Trophoblast cell (in vitro differentiated cells and primary cell): Measurements from ENCODE around the gene DNAH17.

Source experiments
- DNase-seq, 2 donors: peaks; one replicate each; pipeline ENCODE4 v3.0.0-alpha.2; 2016
- H2AFZ ChIP-seq: 2 replicates; pipeline ENCODE4 v1.6.1; 2013; ENCODE audit warnings: low read length, moderate library complexity, mild to moderate bottlenecking; ENCODE audit not compliant: insufficient read depth, poor library complexity
- H2AK5ac ChIP-seq: 2 replicates; pipeline ENCODE4 v1.6.1; 2013; ENCODE audit warnings: mild to moderate bottlenecking, low read length
- H2BK120ac ChIP-seq: 2 replicates; pipeline ENCODE4 v1.6.1; 2013; ENCODE audit warnings: low read length, mild to moderate bottlenecking, moderate library complexity; ENCODE audit not compliant: insufficient read depth, poor library complexity
- H2BK12ac ChIP-seq: 2 replicates; pipeline ENCODE4 v1.6.1; 2013; ENCODE audit warnings: mild to moderate bottlenecking, low read length, moderate library complexity
- H2BK5ac ChIP-seq: 2 replicates; pipeline ENCODE4 v1.6.1; 2013; ENCODE audit warnings: low read length, low read depth, moderate library complexity, mild to moderate bottlenecking; ENCODE audit not compliant: poor library complexity
- H3K14ac ChIP-seq: 2 replicates; pipeline ENCODE4 v1.6.1; 2013; ENCODE audit warnings: mild to moderate bottlenecking, low read length
- H3K18ac ChIP-seq: 2 replicates; pipeline ENCODE4 v1.6.1; 2013; ENCODE audit warnings: mild to moderate bottlenecking, low read length
- H3K23ac ChIP-seq: 2 replicates; pipeline ENCODE4 v1.6.1; 2013; ENCODE audit warnings: low read length
- H3K27ac ChIP-seq: 2 replicates; pipeline ENCODE4 v1.5.1; 2013; ENCODE audit warnings: low read depth, mild to moderate bottlenecking, inconsistent platforms, low read length, moderate library complexity
- H3K27me3 ChIP-seq: 2 replicates; pipeline ENCODE4 v1.6.1; 2013; ENCODE audit warnings: inconsistent platforms, mild to moderate bottlenecking, low read length, moderate library complexity; ENCODE audit not compliant: insufficient read depth
- H3K36me3 ChIP-seq, 2 experiments: 1 replicate in 1 of 2; 2 replicates in 1 of 2; pipeline ENCODE4 v1.6.1; 2013; ENCODE audit warnings: low read length in 2 of 2, mild to moderate bottlenecking in 2 of 2, moderate library complexity in 1 of 2; ENCODE audit not compliant: insufficient read depth in 2 of 2, control insufficient read depth in 1 of 2
- H3K4ac ChIP-seq: 2 replicates; pipeline ENCODE4 v1.6.1; 2013; ENCODE audit warnings: low read depth, mild to moderate bottlenecking, low read length, moderate library complexity
- H3K4me1 ChIP-seq, 2 experiments: 1 replicate in 1 of 2; 2 replicates in 1 of 2; pipeline ENCODE4 v1.6.1; 2013; ENCODE audit warnings: low read length in 2 of 2, mild to moderate bottlenecking in 2 of 2, moderate library complexity in 1 of 2; ENCODE audit not compliant: insufficient read depth in 2 of 2, control insufficient read depth in 1 of 2
- H3K4me2 ChIP-seq: 2 replicates; pipeline ENCODE4 v1.6.1; 2013; ENCODE audit warnings: inconsistent platforms, mild to moderate bottlenecking, low read length, moderate library complexity
- H3K4me3 ChIP-seq: 2 replicates; pipeline ENCODE4 v1.5.1; 2013; ENCODE audit warnings: mild to moderate bottlenecking, low read depth, low read length, inconsistent platforms
- H3K79me1 ChIP-seq: one replicate; pipeline ENCODE4 v1.6.1; 2013; ENCODE audit warnings: low read length
- H3K79me2 ChIP-seq: 2 replicates; pipeline ENCODE4 v1.6.1; 2013; ENCODE audit warnings: low read length, mild to moderate bottlenecking; ENCODE audit not compliant: control insufficient read depth, insufficient read depth, poor library complexity
- H3K9ac ChIP-seq: 2 replicates; pipeline ENCODE4 v1.6.1; 2013; ENCODE audit warnings: mild to moderate bottlenecking, low read length
- H3K9me3 ChIP-seq: 2 replicates; pipeline ENCODE4 v1.6.1; 2013; ENCODE audit warnings: low read depth, mild to moderate bottlenecking, control low read depth, inconsistent platforms, low read length; ENCODE audit not compliant: insufficient read depth
- H4K12ac ChIP-seq: 2 replicates; pipeline ENCODE4 v1.6.1; 2013; ENCODE audit warnings: low read depth, mild to moderate bottlenecking, low read length, moderate library complexity
- H4K8ac ChIP-seq: 2 replicates; pipeline ENCODE4 v1.6.1; 2013; ENCODE audit warnings: low read depth, mild to moderate bottlenecking, low read length, moderate library complexity
- H4K91ac ChIP-seq: one replicate; pipeline ENCODE4 v1.6.1; 2013; ENCODE audit warnings: low read depth, mild to moderate bottlenecking, low read length, moderate library complexity
- WGBS: extraction: QIAGEN DNeasy Blood & Tissue Kit; methylation state at CpG from one replicate; pipeline ENCODE4 v1.1.7; 2013; ENCODE audit warnings: missing lambda C conversion rate; ENCODE audit not compliant: insufficient read length, insufficient coverage; ENCODE audit errors: extremely low coverage; 5-methylcytosine and 5-hydroxymethylcytosine counted together

DNAH17 gene

DNA sequence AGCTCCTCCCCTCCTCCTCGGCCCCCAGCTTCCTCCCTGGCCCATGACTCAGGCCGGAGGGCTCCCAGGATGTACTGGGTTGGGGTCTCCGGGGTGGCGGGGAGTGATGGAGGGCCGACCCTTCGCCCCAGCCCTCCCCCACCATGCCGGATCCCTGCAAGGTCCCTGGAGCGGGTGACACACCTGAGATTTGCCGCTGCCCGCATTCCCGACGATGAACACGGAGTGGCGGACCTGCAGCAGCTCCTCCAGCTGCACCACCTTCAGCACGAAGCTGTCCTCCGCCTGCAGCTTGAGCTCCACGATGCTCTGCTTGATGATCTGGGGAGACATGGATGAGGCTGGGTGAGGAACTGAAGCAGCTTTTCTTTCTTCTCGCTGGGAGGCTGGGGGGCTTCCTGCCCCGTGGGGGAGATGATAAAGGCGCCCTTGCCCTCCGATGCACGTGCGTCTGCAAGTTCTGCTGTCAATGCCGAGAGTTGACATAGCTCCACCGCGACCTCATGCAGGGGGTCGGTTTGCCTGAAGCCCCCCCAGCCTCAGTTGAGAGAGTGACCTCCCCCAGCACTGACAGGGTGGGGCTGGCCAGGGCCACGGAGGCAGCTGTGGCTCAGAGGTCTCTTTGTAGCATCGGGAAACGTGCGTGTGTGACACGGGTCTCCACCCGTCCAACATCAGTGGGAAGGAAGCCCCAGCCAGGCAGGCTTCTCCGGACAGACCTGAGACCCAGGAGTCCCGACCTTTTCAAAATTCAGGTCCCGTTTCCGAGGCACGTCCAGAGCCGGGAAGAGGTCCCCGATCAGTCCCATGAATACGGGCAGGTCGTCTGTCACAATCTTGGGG, 83.1 kb downstream of the DNAH17 start:
- no peak overlapping the region for H3K14ac ChIP-seq
- no peak overlapping the region for H2BK12ac ChIP-seq
- H3K79me1 ChIP-seq = no peaks in the 10 kb centered on the region
- H3K18ac ChIP-seq = no peak overlapping the region
- no peaks in the 10 kb centered on the region for H3K9me3 ChIP-seq
- no peak overlapping the region for H3K9ac ChIP-seq
- H2AFZ ChIP-seq = no peak overlapping the region
- WGBS = no CpG with 5 or more reads among the region's 42 CpGs
- H3K79me2 ChIP-seq = no peaks in the 10 kb centered on the region
- H4K91ac ChIP-seq = no peak overlapping the region
- no peak overlapping the region for H2AK5ac ChIP-seq
- DNase-seq = peak in 1 of 2 donors; percentile 45
- H3K36me3 ChIP-seq = no peaks in the 10 kb centered on the region
- no peak overlapping the region for H2BK120ac ChIP-seq
- no peak overlapping the region for H3K4me2 ChIP-seq
- no peak overlapping the region for H3K4ac ChIP-seq
- H2BK5ac ChIP-seq = no peak overlapping the region
- no peak overlapping the region for H3K27ac ChIP-seq
- H3K27me3 ChIP-seq = no peaks in the 10 kb centered on the region
- H3K23ac ChIP-seq = no peak overlapping the region
- H3K4me1 ChIP-seq = no peaks in the 10 kb centered on the region
- H4K8ac ChIP-seq = no peak overlapping the region
- H4K12ac ChIP-seq = no peak overlapping the region
- H3K4me3 ChIP-seq = no peak overlapping the region

DNA sequence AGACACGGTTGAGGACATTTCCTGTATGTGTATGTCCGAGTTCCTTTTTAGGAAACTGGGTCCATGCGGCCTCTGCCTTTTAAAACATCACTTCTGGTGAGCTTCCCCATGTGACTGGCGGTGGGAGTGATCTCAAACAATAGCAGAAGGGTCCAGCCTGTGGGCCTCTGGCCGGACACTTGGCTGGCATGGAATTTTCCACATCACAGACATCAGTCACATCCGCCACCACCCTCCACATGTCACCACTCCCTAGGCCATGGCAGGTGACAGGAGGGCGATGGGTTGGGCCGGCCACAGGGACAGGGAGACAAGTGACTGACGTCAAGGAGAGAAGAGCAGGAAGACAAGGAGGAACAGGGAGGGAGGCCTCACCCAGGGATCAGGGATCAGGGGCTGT, 83.7 kb downstream of the DNAH17 start:
- H3K14ac ChIP-seq = no peak overlapping the region
- DNase-seq = no peak
- no peaks in the 10 kb centered on the region for H3K4me1 ChIP-seq
- H3K9me3 ChIP-seq = no peaks in the 10 kb centered on the region
- H3K27ac ChIP-seq = no peak overlapping the region
- H3K4me3 ChIP-seq = no peak overlapping the region
- H2BK5ac ChIP-seq = no peak overlapping the region
- no peak overlapping the region for H3K23ac ChIP-seq
- no peak overlapping the region for H2AFZ ChIP-seq
- H3K79me2 ChIP-seq = no peaks in the 10 kb centered on the region
- no peak overlapping the region for H3K18ac ChIP-seq
- peak overlapping the region; percentile 35 for H4K12ac ChIP-seq
- no peak overlapping the region for H3K9ac ChIP-seq
- no peaks in the 10 kb centered on the region for H3K27me3 ChIP-seq
- no CpG with 5 or more reads among the region's 9 CpGs for WGBS
- no peak overlapping the region for H4K8ac ChIP-seq
- no peak overlapping the region for H3K4me2 ChIP-seq
- H4K91ac ChIP-seq = no peak overlapping the region
- H3K79me1 ChIP-seq = no peaks in the 10 kb centered on the region
- H3K4ac ChIP-seq = no peak overlapping the region
- no peak overlapping the region for H2AK5ac ChIP-seq
- no peaks in the 10 kb centered on the region for H3K36me3 ChIP-seq
- no peak overlapping the region for H2BK120ac ChIP-seq
- H2BK12ac ChIP-seq = no peak overlapping the region

DNA sequence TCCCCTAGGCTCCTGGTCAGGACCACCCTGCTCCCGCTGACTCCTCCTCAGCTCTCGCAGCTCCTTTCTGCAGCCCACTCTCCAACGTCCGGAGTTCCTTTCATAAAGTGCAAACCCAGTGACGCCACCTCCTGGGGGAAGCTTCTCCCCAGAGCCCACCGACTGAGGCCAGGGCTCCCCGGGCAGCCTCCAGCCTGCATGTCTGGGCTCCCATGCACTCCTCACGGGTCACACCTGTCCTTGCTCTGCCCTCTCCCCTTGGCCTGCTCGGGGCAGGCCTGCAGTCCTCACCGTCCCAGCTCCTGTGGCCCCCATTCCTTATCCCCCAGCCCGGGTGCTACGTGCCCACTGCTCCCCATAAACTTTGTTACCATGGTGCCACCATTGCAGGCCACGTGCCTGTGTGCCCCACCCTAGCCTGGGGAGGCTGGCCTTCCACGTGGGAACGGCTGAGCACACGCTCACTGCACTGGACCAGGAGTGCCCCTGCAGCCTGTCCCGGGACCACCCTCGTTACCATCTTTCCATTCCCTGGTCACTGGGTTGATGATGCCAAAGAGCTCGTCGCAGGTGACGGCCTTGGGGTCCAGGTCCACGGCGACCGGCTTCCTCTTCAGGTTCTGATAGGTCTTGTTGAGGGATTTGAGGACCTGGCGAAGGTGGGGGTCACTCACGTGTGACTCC, 84.9 kb downstream of the DNAH17 start:
- Histone ChIP-seq H4K91ac (no peak overlapping the region), H3K23ac (no peak overlapping the region), H3K27ac (no peak overlapping the region), H3K79me1 (no peaks in the 10 kb centered on the region), H4K12ac (no peak overlapping the region), H2BK12ac (no peak overlapping the region), H3K4me1 (no peaks in the 10 kb centered on the region), H3K14ac (no peak overlapping the region), H3K9ac (no peak overlapping the region), H3K4ac (no peak overlapping the region), H2BK120ac (no peak overlapping the region), H3K27me3 (no peaks in the 10 kb centered on the region), H2BK5ac (no peak overlapping the region), H2AK5ac (no peak overlapping the region), H3K79me2 (no peaks in the 10 kb centered on the region), H3K4me2 (no peak overlapping the region), H4K8ac (no peak overlapping the region), H2AFZ (no peak overlapping the region), H3K4me3 (no peak overlapping the region), H3K18ac (no peak overlapping the region), H3K36me3 (no peaks in the 10 kb centered on the region), H3K9me3 (no peaks in the 10 kb centered on the region)
- no CpG with 5 or more reads among the region's 26 CpGs for WGBS
- DNase-seq = no peak

DNA sequence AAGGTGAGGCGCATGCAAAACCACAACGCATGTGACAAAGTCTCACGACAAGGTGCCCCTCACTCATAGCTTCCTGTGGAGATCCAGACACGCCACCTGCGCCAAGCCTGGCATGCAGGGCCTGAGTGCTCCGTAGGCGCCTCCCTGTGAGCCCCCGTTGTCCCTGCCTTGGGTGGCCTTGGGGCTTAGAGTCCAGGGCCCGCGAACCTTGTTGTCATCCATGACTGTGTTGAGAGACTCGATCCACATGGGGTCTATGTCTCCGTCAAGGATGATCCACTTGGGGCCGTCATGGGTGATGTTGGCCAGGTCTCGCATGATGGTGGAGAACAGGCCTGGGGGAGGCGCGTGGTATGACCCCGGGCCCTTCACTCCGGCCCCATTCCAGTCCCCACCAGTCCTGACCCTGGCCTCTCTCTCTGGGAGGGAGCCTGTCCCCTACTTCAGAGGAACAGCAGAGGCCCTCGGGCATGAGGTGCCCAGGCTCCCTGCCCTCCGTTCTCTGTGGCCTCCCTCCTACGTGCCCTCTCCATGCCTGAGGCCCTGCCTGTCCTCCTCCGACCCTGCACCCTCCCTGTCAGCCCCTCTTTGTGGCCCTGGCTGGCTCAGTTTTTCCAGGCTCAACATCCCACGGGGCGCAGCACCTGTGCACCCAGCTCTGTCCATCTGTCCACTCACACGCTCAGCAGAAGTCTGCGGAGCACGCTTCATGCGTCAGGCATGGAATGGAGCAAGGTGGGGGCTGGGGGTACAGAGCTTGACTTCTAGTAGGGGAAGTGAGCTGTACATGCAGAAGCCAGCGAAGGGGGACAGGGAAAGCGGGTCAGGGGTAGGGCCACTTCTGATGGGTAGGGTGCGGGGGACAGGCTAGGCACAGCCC, 85.7 kb downstream of the DNAH17 start:
- Histone ChIP-seq H3K36me3 (no peaks in the 10 kb centered on the region), H3K4ac (no peak overlapping the region), H3K79me2 (no peaks in the 10 kb centered on the region), H2AK5ac (no peak overlapping the region), H3K4me2 (no peak overlapping the region), H4K8ac (no peak overlapping the region), H4K12ac (no peak overlapping the region), H3K27ac (no peak overlapping the region), H3K79me1 (no peaks in the 10 kb centered on the region), H3K27me3 (no peaks in the 10 kb centered on the region), H3K9me3 (no peaks in the 10 kb centered on the region), H2BK120ac (no peak overlapping the region), H3K9ac (no peak overlapping the region), H3K23ac (no peak overlapping the region), H2BK12ac (no peak overlapping the region), H3K4me1 (no peaks in the 10 kb centered on the region), H3K18ac (no peak overlapping the region), H4K91ac (no peak overlapping the region), H3K14ac (no peak overlapping the region), H2AFZ (no peak overlapping the region), H2BK5ac (no peak overlapping the region), H3K4me3 (peak overlapping the region; percentile 32)
- no CpG with 5 or more reads among the region's 31 CpGs for WGBS
- DNase-seq = no peak
